ENCODE results near the gene GRM5. TPM values are rescaled to one million over a fixed set of nuclear protein-coding genes. Genes with fewer than 3 reads are reported as not detected.

Gene GRM5
- total RNA-seq, 1 donor from 2014 or later, result 0.49 TPM

GRCh38 chr11:88631497-88631896, 434.3 kb downstream of the GRM5 start:
- no peak for TF ChIP-seq CTCF (conservative IDR thresholded peaks at IDR 0.05)
- H3K27me3 Mint-ChIP-seq (ENCODE audit: low read depth), result no peaks in the 10 kb centered on the region
- H3K27ac Mint-ChIP-seq (ENCODE audit: unreplicated experiment), result no peak overlapping the region
- H3K9me3 Mint-ChIP-seq, result no peaks in the 10 kb centered on the region
- no peak for DNase-seq (ENCODE audit: low read depth, low spot score)
- H3K4me3 Mint-ChIP-seq, result no peak overlapping the region
- H3K4me1 Mint-ChIP-seq, result no peaks in the 10 kb centered on the region
- no peaks in the 10 kb centered on the region for H3K36me3 Mint-ChIP-seq (ENCODE audit: low read depth)

- Mint-ChIP-seq H3K9me3 (no peaks in the 10 kb centered on the region), H3K4me3 (no peak overlapping the region), H3K27ac (ENCODE audit: unreplicated experiment) (no peak overlapping the region), H3K27me3 (ENCODE audit: low read depth) (no peaks in the 10 kb centered on the region), H3K36me3 (ENCODE audit: low read depth) (no peaks in the 10 kb centered on the region), H3K4me1 (no peaks in the 10 kb centered on the region)
- no peak for DNase-seq (ENCODE audit: low read depth, low spot score)
- no peak for TF ChIP-seq CTCF (conservative IDR thresholded peaks at IDR 0.05)
Measured at GRCh38 chr11:88629496-88629895, 436.3 kb downstream of the GRM5 start.

DNA sequence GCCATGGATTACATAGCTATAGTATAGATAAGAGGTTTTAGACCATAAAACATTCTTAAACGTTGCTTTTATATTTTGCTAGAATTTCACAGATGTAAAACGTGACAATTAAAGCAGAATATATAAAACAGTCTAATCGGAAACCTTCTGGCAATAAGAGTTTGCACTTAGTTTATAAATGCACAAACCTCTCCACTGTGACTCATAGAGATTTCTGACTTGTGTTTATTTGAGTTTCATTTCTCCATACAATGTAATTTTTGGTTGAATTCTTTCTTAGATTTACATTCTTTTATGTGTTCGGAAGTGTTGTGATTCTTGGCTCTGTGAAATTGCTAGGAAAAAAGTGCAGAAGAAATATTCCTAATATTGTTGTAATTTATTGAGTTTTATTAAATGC, 439.6 kb downstream of the GRM5 start:
- TF ChIP-seq CTCF (conservative IDR thresholded peaks at IDR 0.05), result no peak
- Mint-ChIP-seq H3K36me3 (ENCODE audit: low read depth) (no peaks in the 10 kb centered on the region), H3K9me3 (no peaks in the 10 kb centered on the region), H3K27me3 (ENCODE audit: low read depth) (no peaks in the 10 kb centered on the region), H3K4me1 (no peaks in the 10 kb centered on the region), H3K4me3 (no peak overlapping the region), H3K27ac (ENCODE audit: unreplicated experiment) (no peak overlapping the region)
- no peak for DNase-seq (ENCODE audit: low read depth, low spot score)

GRCh38 chr11:88623531-88623930, 442.3 kb downstream of the GRM5 start:
- Mint-ChIP-seq H3K27ac (ENCODE audit: unreplicated experiment) (no peak overlapping the region), H3K9me3 (no peaks in the 10 kb centered on the region), H3K36me3 (ENCODE audit: low read depth) (no peaks in the 10 kb centered on the region), H3K4me1 (peaks cover 8% of the 10 kb centered on the region), H3K27me3 (ENCODE audit: low read depth) (no peaks in the 10 kb centered on the region), H3K4me3 (no peak overlapping the region)
- TF ChIP-seq CTCF (conservative IDR thresholded peaks at IDR 0.05), result no peak
- DNase-seq (ENCODE audit: low read depth, low spot score), result no peak

- DNase-seq (ENCODE audit: low read depth, low spot score), result no peak
- no peaks in the 10 kb centered on the region for H3K36me3 Mint-ChIP-seq (ENCODE audit: low read depth)
- H3K9me3 Mint-ChIP-seq, result no peaks in the 10 kb centered on the region
- H3K4me1 Mint-ChIP-seq, result peaks cover 8% of the 10 kb centered on the region
- H3K4me3 Mint-ChIP-seq, result no peak overlapping the region
- TF ChIP-seq CTCF (conservative IDR thresholded peaks at IDR 0.05), result no peak
- no peak overlapping the region for H3K27ac Mint-ChIP-seq (ENCODE audit: unreplicated experiment)
- H3K27me3 Mint-ChIP-seq (ENCODE audit: low read depth), result no peaks in the 10 kb centered on the region
Measured at GRCh38 chr11:88620568-88621130, 445.1 kb downstream of the GRM5 start.
